Frontal cortex (tissue), 4 donors: ENCODE measurements around the gene TMEM43. TPM values are rescaled to one million over a fixed set of nuclear protein-coding genes. Genes with fewer than 3 reads are reported as not detected.
A peak's percentile ranks its signal among the peaks of the same experiment; 100 is the strongest.

Experiments
- DNase-seq, 2 donors: peaks; one replicate each; pipeline ENCODE4 v3.0.0; 2012; ENCODE audit warnings: low spot score in 2 of 2
- FAIRE-seq: peaks from 2 replicates; lab custom pipeline; 2012; peaks lifted over from hg19 to GRCh38; lab: Jason Lieb, UNC
- total RNA-seq: library from RNA; depleted of rRNA; stranded (reverse); fragments of >200 nt; gene quantifications from one replicate; pipeline ENCODE4 v1.2.3, GENCODE V29; 2014
- donor health status: control.
- donor health status: control.
- donor health status: control.

The TMEM43 gene
- total RNA-seq, 1 donor from 2014 or later: 38.7 TPM

DNA sequence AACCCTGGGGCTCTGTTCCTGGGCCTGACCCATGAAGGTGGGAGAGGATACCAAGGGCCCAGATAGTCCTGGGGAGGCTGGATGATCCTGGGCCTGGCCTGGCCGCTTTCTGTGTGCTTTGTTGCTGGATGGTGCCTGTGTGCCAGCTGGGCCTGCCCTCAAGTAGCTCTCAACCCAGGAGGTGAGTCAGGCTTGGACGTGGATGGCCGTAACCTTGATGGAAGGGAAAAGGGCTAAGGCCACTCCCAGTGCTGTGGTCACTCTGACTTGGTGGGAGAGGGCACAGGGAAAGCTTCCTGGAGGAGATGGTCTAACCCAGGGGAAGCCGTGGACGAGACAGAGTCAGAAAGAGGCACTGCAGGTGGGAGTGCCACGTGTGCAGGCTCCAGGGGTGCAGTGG lies 9.4 kb downstream of the TMEM43 start:
- FAIRE-seq: no peak

DNA sequence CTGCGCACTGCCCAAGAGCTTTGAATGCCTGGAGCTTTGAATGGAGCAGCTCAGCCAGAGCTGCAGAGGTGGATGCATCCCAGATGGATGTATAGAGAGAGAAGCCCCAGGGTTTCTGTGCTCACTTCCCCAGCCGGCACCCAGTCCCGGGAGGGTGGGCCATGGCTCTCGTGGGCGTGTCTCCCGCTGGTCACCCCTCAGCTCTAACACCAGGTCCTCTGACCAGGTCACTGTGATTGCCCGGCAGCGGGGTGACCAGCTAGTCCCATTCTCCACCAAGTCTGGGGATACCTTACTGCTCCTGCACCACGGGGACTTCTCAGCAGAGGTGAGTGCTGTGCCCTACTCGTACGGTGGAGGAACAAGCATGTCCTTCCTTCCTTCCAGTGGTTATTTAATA lies 10.7 kb downstream of the TMEM43 start:
- no peak for FAIRE-seq

More for the DNA sequence above, 9.4 kb downstream of the TMEM43 start:
- DNase-seq: no peak

DNA sequence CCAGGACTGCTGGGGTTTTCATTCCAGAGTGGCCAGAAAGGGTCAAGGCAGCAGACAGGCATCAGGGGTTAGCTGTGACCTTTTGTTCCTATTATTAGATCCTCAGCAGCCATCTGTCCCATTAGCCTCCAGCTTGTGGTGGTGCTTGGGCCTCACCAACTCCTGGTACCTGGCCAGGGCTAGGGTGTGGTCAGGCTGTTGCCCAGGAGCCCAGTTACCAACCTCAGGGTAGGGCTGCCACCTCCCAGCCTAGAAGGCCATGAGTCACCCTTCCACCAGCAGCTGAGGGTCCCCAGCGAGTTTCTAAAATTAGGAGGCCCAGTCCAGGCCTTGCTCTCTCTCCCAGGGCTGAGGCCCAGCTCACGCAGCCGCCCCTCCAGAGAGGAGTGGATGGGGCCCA lies 12.2 kb downstream of the TMEM43 start:
- DNase-seq (no peak), FAIRE-seq (no peak)

More for the DNA sequence above, 10.7 kb downstream of the TMEM43 start:
- no peak for DNase-seq

DNA sequence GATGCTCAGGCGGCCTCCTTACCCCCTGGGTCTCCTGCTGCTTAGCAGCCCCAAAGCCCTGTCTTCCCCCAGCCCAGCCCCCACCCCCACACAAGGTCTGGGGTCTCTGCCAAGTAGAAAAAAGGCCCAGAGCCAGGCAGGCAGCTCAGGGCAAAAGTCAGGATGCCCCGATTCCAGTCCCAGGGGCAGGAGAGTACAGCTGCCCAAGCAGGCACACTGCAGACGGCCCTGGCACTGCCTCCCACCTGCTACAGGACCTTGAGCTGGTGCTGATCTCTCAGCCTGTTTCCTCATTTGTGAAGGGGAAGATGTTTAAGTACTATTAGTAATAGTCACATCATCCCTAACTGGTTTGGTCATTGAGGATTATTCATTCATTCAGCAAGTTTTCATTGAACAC lies 12.6 kb downstream of the TMEM43 start:
- no peak for DNase-seq

DNA sequence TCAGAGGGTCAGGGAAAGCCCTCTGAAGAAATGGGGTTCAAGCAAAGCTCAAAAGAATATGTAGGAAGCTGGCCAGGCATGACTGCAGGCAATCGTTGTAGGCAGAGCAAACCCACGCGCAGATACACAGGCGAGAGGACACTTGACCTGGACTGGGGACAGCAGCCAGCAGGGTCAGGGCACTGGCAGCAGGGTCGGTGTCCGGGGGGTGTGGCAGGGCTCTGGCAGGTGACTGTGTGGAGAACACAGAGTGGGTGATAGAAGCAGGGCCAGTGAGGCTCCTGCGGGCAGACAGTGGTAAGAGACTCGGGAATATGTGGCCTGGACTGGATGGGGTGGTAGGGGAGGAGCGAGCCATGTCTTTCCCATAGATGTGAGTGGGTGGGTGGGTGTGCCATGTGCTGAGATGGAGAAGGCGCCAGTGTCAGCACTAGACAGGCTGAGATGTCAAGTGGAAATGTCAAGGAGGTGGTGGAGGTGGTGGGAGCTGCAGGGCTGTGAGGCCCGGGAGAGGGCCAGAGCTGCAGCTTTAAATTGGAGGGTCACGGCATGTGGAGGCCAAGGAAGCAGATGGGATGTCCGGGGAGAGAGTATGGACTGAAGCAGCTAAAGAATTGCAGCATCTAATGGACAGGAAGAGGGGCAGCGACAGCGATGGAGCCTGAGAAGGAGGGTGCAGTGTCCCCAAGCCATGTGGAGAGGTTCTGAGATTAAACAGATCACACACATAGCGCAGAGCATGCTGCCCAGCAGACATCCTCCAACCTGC lies 13.4 kb downstream of the TMEM43 start:
- no peak for FAIRE-seq

More for the DNA sequence above, 12.6 kb downstream of the TMEM43 start:
- no peak for FAIRE-seq

DNA sequence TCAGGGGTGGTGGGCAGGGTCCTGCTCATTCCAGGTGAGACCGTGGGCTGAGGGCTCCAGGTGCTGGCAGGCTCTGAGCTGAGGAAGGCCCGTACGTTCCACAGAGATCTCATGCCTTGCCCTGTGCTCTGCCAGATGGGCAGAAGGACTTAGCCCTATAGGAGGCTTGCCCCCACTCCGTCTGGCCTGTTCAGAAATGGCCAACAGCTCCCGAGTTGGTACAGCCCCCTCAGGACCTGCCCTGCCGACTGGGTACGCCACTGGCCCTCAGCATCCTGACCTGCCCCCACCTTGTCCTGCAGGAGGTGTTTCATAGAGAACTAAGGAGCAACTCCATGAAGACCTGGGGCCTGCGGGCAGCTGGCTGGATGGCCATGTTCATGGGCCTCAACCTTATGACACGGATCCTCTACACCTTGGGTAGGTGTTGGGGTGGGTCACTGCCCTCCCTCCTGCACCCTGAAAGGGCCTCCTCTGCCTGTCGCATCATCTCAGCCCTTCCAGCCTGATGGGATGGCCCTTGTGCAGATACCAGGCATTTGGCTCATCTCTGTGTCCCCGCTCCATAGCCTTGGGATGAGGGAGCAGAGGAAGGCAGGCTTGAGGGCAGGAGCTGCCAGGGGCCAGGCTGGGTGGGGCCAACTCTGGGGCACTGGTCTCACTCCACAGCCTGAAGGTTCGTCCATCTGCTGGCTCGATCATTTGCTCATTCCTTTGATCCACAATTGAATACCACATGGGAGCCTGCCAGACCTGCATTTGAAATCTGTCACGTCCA lies 14.2 kb downstream of the TMEM43 start:
- no peak for FAIRE-seq
- DNase-seq: no peak

More for the DNA sequence above, 13.4 kb downstream of the TMEM43 start:
- no peak for DNase-seq

DNA sequence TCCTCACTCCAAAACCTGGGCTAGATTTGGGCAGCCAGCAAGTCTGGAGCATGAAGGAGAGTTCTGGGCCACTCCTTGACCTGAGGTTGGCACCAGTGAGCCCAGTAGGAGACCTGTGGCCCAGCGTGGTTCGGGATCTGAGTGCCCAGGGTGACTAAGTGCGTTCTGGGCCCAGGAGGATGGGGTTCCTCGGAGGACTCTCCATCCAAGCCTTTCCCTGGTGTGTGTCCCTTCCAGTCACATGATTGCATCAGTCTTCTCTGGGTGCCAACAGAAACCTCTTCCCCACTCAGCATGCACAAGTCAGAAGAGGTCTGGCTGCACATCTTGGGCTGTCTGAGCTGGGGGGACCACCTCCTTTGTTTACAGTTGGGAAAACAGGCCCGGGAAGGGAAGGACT lies 14.9 kb downstream of the TMEM43 start:
- FAIRE-seq (no peak), DNase-seq (no peak)

DNA sequence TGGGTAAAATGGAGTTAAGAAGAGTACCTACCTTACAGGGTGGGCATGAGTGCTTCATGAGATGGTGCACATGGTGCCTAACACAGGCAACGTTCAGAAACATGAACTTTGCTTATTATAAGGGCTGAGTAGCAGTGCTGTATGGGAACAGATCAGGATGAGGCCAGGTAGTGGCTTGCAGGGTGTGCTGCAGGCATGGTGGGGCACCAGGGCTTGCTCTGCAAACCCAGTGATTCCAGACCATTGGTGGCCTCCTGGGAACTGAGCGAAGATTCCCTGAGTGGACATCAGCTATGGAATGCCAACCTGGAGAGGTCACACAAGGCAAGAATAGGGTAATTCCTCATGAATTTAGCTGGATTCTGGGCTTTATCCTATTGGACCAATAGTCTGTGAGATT lies 15.8 kb downstream of the TMEM43 start:
- no peak for FAIRE-seq
- DNase-seq: no peak

DNA sequence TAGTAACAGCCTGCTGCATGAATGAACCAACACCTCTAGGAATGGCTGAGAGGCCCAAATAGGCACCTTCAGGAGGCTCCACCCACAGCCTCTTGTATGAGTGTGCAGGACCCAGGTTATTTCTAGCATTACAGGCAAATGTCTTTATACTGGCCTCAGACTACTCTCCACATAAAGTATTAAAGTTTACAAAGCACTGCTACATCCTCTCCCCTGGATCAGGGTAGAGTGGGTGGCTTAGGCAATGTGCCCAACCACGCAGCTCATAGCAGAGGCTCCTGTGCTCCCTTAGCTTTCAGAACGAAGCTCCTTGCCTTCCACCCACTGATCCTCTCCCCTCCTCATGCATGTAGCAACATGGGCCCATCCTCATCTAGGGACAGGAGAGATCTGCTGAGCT lies 16.3 kb downstream of the TMEM43 start:
- no peak for FAIRE-seq
- DNase-seq: no peak

DNA sequence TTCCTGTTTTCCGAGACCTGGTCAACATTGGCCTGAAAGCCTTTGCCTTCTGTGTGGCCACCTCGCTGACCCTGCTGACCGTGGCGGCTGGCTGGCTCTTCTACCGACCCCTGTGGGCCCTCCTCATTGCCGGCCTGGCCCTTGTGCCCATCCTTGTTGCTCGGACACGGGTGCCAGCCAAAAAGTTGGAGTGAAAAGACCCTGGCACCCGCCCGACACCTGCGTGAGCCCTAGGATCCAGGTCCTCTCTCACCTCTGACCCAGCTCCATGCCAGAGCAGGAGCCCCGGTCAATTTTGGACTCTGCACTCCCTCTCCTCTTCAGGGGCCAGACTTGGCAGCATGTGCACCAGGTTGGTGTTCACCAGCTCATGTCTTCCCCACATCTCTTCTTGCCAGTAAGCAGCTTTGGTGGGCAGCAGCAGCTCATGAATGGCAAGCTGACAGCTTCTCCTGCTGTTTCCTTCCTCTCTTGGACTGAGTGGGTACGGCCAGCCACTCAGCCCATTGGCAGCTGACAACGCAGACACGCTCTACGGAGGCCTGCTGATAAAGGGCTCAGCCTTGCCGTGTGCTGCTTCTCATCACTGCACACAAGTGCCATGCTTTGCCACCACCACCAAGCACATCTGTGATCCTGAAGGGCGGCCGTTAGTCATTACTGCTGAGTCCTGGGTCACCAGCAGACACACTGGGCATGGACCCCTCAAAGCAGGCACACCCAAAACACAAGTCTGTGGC lies 16.9 kb downstream of the TMEM43 start:
- DNase-seq (no peak), FAIRE-seq (no peak)

DNA sequence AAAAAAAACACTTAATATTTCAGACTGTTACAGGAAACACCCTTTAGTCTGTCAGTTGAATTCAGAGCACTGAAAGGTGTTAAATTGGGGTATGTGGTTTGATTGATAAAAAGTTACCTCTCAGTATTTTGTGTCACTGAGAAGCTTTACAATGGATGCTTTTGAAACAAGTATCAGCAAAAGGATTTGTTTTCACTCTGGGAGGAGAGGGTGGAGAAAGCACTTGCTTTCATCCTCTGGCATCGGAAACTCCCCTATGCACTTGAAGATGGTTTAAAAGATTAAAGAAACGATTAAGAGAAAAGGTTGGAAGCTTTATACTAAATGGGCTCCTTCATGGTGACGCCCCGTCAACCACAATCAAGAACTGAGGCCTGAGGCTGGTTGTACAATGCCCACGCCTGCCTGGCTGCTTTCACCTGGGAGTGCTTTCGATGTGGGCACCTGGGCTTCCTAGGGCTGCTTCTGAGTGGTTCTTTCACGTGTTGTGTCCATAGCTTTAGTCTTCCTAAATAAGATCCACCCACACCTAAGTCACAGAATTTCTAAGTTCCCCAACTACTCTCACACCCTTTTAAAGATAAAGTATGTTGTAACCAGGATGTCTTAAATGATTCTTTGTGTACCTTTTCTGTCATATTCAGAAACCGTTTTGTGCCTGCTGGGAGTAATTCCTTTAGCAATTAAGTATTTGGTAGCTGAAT lies 17.9 kb downstream of the TMEM43 start:
- no peak for DNase-seq
- no peak for FAIRE-seq

DNA sequence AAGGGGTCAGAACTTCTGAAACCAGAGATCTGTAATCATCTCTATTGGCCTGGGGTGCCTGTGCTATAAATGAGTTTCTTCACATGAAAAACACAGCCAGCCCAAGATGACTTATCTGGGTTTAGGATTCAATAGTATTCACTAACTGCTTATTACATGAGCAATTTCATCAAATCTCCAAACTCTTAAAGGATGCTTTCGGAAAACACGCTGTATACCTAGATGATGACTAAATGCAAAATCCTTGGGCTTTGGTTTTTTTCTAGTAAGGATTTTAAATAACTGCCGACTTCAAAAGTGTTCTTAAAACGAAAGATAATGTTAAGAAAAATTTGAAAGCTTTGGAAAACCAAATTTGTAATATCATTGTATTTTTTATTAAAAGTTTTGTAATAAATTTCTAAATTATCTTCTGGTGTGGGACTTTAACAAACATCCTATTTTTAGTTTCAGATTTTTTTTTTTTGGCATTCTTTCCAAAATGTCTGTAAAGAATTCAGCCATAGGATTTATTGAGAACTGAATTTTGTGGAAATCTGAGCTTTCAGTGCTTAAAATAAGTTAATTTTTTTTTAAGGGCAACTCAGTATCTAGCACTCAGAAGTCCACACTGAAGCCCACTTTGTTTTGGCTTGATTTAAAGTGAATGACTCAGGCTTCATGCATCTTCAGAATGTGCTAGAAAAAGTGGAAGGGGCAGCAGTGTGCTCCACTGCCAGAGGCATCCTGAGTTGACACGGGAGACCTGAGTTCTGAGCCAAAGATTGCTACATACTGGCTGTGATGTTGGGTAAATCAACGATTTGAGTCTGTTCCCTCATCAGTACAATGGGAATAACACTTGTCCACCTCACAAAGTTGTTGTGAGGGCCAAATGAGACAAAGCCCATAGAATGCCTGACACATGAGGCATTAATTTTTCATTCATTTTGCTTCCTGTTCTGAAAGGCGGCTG lies 18.7 kb downstream of the TMEM43 start:
- peak; percentile 56 for FAIRE-seq
- no peak for DNase-seq

DNA sequence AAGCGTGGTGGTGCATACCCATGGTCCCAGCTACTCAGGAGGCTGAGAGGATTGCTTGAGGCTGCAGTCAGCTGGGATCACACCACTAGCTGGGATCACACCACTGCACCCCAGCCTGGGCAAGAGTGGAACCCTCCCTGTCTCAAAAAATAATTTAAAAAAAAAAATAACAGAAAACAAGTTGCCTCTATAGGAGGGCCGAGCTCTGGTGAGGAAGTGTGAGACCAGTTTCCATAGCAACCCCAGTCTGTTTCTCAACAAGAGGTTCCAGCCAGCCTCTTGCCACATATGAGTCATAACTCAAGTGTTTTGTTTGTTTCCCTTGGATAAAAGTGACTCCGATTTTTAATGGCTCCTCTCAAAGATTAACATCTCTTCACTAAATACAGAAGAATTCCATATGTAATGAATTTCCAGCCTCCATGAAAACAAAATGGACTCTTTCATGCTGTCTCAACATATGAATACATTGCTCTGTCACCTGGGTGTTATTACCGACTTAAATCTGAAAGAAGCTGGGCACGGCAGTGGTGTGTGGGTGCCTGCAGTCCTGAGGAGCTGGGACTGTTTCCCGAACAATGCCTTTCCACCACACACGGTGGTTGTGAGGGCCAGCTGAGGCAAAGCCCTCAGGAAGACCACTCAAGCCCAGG lies 19.7 kb downstream of the TMEM43 start:
- FAIRE-seq (no peak), DNase-seq (peak; percentile 61 to 85)

DNA sequence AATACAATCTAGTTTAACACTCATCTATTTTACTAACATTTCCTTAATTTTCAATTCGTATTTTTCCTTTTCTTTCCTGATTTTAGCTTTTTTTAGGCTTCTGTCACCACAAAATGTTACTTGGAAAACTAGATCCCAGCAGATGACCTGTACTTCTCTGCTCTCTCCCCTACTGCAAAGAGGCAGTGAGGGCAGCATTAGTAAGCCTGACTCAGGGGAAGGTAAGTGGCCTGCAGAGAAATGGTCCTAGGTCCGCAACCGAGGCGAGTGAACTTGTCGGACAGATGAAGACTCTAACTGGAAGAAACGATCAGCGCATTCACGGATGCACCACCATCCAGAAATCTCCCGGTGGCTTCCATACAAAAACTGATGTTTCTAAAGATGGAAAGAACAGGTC lies 20.4 kb downstream of the TMEM43 start:
- no peak for DNase-seq
- FAIRE-seq: no peak

DNA sequence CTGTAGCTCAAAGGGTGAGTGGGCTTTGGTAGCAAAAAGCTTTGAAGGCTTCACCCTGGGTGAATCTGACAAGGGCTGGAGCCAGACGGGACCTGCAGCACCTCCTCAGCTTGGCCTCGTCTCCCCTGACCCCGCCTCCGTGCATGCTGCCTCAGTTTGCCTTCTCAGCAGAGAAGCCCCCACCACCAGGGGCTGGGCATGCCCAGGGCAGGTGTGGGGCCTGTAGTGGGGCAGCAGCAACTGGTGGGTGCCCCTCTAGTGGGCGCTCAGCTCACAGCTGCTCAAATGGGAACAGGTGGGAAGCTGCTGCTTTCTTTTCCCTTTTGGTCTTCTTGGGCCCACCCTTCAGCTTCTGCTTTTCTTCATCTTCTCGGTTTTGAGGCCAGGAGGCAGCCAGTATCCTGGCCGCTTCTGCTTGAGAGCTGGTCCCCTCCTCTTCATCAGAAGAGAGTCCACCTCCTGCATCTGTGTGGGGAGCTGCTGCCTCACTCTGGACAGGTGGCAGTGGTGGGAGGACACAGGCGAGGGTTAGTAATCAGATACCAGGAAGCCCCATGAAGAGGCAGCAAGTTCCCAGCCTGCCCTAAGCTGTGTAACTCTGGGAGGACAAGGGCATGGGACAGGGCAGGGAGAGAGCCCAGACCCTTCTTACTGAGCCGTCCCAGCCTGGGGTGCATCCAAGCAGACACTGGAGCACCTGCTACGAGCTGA lies 21.0 kb downstream of the TMEM43 start:
- no peak for FAIRE-seq

DNA sequence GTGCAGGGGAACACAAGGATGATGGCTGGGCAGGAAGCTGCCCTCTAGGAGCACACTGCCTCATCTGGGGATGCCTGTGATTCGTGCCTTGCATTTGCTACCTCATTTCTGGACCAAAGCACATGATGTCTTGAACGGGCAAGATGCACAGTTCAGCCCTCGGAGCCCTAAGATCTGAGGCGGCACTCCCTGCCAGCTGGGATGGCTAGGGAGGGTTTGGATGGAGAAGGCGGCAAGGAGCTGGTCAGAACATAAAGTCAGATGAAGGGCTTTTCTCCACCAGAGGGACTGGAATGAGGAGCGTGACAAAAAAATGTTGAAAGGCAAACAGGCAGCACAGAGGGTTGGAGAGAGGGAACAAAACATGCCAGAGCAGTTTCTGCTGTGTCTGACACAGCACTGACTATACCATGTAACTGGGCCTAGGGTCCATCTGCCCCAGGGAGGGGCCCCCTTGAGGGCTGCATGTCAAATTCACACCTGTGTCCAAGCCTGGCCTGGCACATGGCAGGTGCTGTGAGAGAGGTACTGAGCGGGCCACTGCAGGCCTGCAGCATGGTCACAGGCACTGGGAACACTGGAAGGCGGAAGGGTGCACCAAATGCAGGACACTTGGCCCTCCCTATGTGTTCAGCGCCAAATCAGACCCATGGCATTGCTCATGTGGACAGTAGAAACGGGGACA lies 21.7 kb downstream of the TMEM43 start:
- FAIRE-seq: no peak

More for the DNA sequence above, 21.0 kb downstream of the TMEM43 start:
- no peak for DNase-seq

DNA sequence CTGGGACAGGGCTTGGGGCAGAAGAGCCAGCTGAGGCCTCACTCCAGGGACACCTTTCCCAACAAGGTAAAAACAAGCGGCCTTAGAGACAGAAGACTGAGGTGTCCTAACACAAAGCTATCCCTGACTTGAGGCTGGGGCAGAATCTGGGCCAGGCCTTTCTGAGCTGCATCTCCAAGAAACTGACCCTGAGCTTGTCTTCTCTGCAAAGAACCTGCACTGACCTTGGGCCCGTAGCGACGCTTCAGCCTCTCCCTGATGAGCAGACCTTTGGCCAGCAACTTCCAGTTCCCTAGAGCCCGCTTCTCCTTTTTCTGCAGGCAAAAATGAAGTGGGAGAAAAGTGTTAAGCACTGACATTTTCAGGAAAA lies 22.2 kb downstream of the TMEM43 start:
- DNase-seq: no peak
- FAIRE-seq: no peak

More for the DNA sequence above, 21.7 kb downstream of the TMEM43 start:
- no peak for DNase-seq
